Astrocyte (in vitro differentiated cells and primary cell): ENCODE measurements around the gene VAPA.

Experiments used
- CTCF ChIP-seq: IDR thresholded peaks from 2 replicates; pipeline ENCODE4 v1.5.1; 2011; ENCODE audit warnings: low read depth, mild to moderate bottlenecking, inconsistent platforms, low read length, moderate library complexity; ENCODE audit not compliant: insufficient read depth
- EZH2 ChIP-seq: IDR thresholded peaks from 2 replicates; pipeline ENCODE4 v1.6.1; 2012; ENCODE audit warnings: mild to moderate bottlenecking, low read length, inconsistent platforms; ENCODE audit not compliant: insufficient read depth

DNA sequence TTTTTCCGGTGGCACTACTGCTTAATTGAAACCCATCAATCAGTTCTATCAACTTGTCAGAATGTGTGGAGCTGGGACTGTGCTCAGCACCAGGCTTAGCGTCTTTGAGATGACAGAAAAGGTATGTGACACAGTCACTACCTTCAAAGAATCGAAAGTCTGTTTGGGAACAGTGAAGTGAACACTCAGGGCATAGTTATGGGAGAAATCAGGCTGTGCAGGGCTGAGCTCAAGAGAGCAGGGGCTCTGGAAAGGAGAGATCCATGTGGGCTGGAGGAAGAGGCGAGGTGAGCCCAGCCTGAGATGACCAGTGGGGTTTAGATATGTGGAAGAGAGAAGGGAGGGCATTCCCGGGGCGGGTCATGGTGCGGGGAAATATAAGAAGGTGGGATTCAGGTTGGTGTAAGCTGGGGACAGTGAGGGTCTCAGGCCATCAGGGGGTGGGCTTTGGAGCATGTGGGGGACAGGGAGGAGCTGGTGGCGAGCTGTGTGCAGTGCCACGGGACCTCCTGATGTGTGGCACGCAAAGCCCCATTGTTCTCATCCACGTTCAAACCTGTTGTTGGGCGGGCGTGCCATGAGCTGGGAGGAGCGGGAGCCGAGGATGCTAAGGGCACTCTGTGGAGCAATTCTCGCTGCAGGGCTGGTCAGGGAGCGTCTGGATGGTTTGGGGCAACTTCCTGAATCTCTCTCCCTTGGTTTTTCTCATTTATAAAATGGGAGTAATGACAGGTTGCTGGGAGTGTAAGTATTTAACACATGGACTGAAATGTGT, 72.5 kb downstream of the VAPA start:
- TF ChIP-seq CTCF (no peak), EZH2 (no peak)
